ENCODE measurements around the gene IDS. TPM values are rescaled to one million over a fixed set of nuclear protein-coding genes. Genes with fewer than 3 reads are reported as not detected.

IDS gene
- total and polyA plus RNA-seq, 12 donors, result 24.0 to 89.5 (median 71.4) TPM

GRCh38 chrX:149511081-149511480, 6.0 kb upstream of the IDS start:
- intact Hi-C loops (cut with DNase I), result no loop called here
- no peaks in the 10 kb centered on the region for H3K9me3 ChIP-seq
- no peak overlapping the region for H3K27ac ChIP-seq
- no peaks in the 10 kb centered on the region for H3K36me3 ChIP-seq
- ATAC-seq (no peak), DNase-seq (no peak)
- peaks cover 0 to 14% (median 0%) of the 10 kb centered on the region in 7 donors for H3K27me3 ChIP-seq
- no peak overlapping the region for H3K4me3 ChIP-seq
- TF ChIP-seq, protein P1, sequence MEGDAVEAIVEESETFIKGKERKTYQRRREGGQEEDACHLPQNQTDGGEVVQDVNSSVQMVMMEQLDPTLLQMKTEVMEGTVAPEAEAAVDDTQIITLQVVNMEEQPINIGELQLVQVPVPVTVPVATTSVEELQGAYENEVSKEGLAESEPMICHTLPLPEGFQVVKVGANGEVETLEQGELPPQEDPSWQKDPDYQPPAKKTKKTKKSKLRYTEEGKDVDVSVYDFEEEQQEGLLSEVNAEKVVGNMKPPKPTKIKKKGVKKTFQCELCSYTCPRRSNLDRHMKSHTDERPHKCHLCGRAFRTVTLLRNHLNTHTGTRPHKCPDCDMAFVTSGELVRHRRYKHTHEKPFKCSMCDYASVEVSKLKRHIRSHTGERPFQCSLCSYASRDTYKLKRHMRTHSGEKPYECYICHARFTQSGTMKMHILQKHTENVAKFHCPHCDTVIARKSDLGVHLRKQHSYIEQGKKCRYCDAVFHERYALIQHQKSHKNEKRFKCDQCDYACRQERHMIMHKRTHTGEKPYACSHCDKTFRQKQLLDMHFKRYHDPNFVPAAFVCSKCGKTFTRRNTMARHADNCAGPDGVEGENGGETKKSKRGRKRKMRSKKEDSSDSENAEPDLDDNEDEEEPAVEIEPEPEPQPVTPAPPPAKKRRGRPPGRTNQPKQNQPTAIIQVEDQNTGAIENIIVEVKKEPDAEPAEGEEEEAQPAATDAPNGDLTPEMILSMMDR (IDR thresholded peaks at IDR 0.05), result no peak
- 86 to 97% methylated on average over 5 of the region's 5 CpGs for WGBS, 2 donors
- peaks cover 0 to 18% (median 0%) of the 10 kb centered on the region in 9 donors for H3K4me1 ChIP-seq

DNA sequence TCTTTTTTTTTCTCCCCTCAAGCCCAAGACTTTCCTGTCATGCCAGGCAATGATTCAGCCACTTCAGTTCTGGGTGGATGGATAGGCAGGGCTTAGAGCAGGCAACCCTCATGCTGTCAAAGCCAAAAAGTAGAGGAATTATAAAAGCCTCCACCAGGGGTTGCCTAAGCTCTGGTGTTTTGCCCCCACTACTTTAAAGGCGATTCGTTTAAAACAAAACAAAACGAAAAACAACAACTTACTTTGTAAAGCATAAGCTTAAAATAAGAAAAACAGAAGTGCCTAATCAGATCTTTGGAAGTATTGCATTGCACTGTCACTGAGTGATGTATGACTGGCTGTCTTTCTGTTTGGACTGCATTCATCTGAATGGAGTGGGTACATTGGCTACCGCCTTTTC, 5.3 kb upstream of the IDS start:
- TF ChIP-seq, protein P1 (IDR thresholded peaks at IDR 0.05), result peak in 1 of 9 donors; percentile 18
- H3K27me3 ChIP-seq, result peaks cover 0 to 14% (median 0%) of the 10 kb centered on the region in 7 donors
- DNase-seq, result no peak
- no peaks in the 10 kb centered on the region for H3K9me3 ChIP-seq
- H3K27ac ChIP-seq, result no peak overlapping the region
- intact Hi-C loops (cut with DNase I), result no loop called here
- H3K36me3 ChIP-seq, result no peaks in the 10 kb centered on the region
- WGBS, 2 donors, result 41% methylated on average over 4 of the region's 4 CpGs
- peaks cover 0 to 22% (median 4%) of the 10 kb centered on the region in 9 donors for H3K4me1 ChIP-seq
- no peak overlapping the region for H3K4me3 ChIP-seq
- ATAC-seq, result no peak

DNA sequence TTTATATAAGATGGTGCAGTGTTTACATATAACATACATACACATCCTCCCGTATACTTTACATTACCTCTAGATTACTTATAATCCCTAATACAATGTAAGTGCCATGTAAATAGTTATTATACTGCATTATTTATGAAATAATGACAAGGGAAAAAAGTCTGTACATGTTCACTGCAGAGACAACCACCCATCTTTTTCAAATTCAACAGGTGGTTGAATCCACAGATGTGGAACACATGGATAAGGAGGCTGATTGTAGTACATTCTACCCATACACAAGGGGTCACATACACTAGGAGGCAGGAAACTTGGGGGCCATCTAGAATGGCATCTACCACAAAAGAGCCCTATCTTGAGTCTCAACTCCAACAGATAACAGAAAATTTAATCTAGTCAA, 3.4 kb upstream of the IDS start:
- intact Hi-C loops (cut with DNase I), result no loop called here
- H3K27me3 ChIP-seq, result peaks cover 0 to 14% (median 0%) of the 10 kb centered on the region in 7 donors

DNA sequence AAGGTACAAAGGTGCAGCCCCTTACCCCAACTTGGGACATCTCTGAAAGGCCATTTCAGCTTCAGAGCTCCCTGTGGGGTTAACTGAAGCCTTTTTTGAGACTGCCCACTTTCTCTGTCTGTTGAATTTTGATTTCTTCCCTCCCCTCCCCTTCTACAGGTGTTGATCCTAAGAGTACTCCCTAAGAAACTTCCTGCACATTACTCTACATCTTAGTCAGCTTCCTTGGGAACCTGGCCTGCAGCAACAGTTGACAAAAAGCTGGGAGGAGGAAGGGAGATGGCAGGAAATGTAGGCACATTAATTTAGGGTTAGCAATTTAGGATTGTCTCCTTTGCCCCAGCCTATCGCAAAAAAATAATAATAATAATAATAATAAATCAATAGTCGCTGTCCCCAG, 1.2 kb upstream of the IDS start:
- peaks cover 0 to 30% (median 5%) of the 10 kb centered on the region in 9 donors for H3K4me1 ChIP-seq
- intact Hi-C loops (cut with DNase I), result no loop called here
- no peaks in the 10 kb centered on the region for H3K9me3 ChIP-seq
- no peak for ATAC-seq
- no peak overlapping the region for H3K4me3 ChIP-seq
- TF ChIP-seq, protein P1 (IDR thresholded peaks at IDR 0.05), result no peak
- WGBS, 2 donors, result 89 to 97% methylated on average over 2 of the region's 2 CpGs
- peaks cover 0 to 16% (median 5%) of the 10 kb centered on the region in 9 donors for H3K36me3 ChIP-seq
- H3K27ac ChIP-seq, result no peak overlapping the region
- no peak for DNase-seq
- peaks cover 0 to 14% (median 0%) of the 10 kb centered on the region in 7 donors for H3K27me3 ChIP-seq

More for the DNA sequence above, 3.4 kb upstream of the IDS start:
- 77 to 100% methylated on average over 1 of the region's 1 CpG for WGBS, 2 donors
- H3K4me3 ChIP-seq, result no peak overlapping the region
- no peaks in the 10 kb centered on the region for H3K9me3 ChIP-seq
- H3K4me1 ChIP-seq, result peaks cover 0 to 18% (median 5%) of the 10 kb centered on the region in 9 donors
- TF ChIP-seq, protein P1 (IDR thresholded peaks at IDR 0.05), result no peak
- ATAC-seq (no peak), DNase-seq (no peak)
- no peak overlapping the region for H3K27ac ChIP-seq
- no peaks in the 10 kb centered on the region for H3K36me3 ChIP-seq
